HCT116 (cell line): ENCODE measurements around the gene SMIM34.
"Not testable (repeated sequence)": the region's sequence is repeated elsewhere in the genome, so short reads cannot be mapped to it uniquely, and the experiment has no call there.

Experiments used
- CBX3 ChIP-seq: IDR thresholded peaks from 2 replicates; pipeline ENCODE4 v1.6.1; 2012; ENCODE audit warnings: low read depth
- CTCF ChIP-seq, 3 experiments: fragments of 200-600 bp in 1 of 3; sonication (generic) in 1 of 3; IDR thresholded peaks in 2 of 3; conservative IDR thresholded peaks in 1 of 3; 2 replicates each; pipeline ENCODE4 v1.5.1; 2012 to 2017; ENCODE audit warnings: low read depth in 2 of 3, low read length in 2 of 3, antibody characterized with exemption in 1 of 3, borderline replicate concordance in 1 of 3, control low read depth in 1 of 3, mild to moderate bottlenecking in 1 of 3, mixed read lengths in 1 of 3, mixed run types in 1 of 3, moderate library complexity in 1 of 3; ENCODE audit not compliant: insufficient read depth in 1 of 3

DNA sequence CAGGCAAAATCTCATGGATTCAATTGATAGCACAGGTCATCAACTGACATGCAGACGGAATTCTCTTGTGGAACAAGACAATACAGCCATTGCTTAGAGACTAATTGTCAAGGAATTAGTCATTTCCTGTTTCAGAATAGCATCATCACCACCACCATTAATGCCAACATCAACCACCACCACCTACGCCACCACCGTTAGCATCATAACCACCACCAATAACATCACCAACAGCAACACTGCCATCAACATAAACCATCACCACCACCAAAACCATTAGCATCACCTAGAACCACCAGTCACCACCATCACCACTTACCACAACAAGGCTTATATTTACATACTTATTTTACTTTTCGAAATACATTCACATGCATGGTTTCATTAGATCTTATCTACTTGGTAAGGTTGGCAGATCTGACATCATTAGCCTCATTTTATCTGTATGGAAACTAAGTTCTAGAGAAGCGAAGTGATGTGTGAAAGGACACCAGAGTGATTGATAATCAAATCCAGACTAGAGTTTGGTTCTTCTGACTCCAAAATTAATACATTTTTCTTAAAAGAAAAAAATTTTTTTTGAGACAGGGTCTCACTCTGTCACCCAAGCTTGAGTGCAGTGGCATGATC lies 6.2 kb downstream of the SMIM34 start:
- not testable (repeated sequence) for TF ChIP-seq CTCF (IDR thresholded peaks at IDR 0.05 in 2 of 3, conservative IDR thresholded peaks at IDR 0.05 in 1 of 3; ENCODE audit: borderline replicate concordance in 1 of 3, insufficient read depth in 1 of 3, low read depth in 2 of 3, low read length in 2 of 3); CBX3
